ENCODE results near the gene TUNAR. TPM values are rescaled to one million over a fixed set of nuclear protein-coding genes. Genes with fewer than 3 reads are reported as not detected.

TUNAR gene
- total and polyA plus RNA-seq, 9 of the 15 experiments (the other 6 are each of a cell fraction or from before 2014, with no cell fraction given), result not detected

DNA sequence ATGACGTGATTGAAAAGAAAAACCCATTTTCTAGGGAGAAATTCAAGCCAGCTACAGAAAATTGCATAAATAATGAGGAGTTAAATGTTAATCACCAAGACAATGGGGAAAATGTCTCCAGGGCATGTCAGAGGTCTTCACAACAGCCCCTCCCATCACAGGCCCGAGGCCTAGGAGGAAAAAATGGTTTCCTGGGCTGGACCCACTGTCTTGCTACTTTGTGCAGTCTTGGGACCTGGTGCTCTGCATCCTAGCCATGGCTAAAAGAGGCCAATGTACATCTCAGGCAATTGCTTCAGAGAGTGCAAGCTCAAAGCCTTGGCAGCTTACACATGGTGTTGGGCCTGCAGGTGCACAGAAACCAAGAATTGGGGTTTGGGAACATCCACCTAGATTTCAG lies 65.3 kb downstream of the TUNAR start (continued):
- TF ChIP-seq, protein P1, sequence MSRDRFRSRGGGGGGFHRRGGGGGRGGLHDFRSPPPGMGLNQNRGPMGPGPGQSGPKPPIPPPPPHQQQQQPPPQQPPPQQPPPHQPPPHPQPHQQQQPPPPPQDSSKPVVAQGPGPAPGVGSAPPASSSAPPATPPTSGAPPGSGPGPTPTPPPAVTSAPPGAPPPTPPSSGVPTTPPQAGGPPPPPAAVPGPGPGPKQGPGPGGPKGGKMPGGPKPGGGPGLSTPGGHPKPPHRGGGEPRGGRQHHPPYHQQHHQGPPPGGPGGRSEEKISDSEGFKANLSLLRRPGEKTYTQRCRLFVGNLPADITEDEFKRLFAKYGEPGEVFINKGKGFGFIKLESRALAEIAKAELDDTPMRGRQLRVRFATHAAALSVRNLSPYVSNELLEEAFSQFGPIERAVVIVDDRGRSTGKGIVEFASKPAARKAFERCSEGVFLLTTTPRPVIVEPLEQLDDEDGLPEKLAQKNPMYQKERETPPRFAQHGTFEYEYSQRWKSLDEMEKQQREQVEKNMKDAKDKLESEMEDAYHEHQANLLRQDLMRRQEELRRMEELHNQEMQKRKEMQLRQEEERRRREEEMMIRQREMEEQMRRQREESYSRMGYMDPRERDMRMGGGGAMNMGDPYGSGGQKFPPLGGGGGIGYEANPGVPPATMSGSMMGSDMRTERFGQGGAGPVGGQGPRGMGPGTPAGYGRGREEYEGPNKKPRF (IDR thresholded peaks at IDR 0.05; ENCODE audit: low read depth, low read length), result no peak
- TF ChIP-seq, protein P2, sequence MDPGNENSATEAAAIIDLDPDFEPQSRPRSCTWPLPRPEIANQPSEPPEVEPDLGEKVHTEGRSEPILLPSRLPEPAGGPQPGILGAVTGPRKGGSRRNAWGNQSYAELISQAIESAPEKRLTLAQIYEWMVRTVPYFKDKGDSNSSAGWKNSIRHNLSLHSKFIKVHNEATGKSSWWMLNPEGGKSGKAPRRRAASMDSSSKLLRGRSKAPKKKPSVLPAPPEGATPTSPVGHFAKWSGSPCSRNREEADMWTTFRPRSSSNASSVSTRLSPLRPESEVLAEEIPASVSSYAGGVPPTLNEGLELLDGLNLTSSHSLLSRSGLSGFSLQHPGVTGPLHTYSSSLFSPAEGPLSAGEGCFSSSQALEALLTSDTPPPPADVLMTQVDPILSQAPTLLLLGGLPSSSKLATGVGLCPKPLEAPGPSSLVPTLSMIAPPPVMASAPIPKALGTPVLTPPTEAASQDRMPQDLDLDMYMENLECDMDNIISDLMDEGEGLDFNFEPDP (CRISPR knock-in tag; IDR thresholded peaks at IDR 0.05), result no peak
- no peak for TF ChIP-seq MYBL2 (IDR thresholded peaks at IDR 0.05; ENCODE audit: low read depth)
- no peak for TF ChIP-seq MYBL2 (CRISPR knock-in tag; IDR thresholded peaks at IDR 0.05; ENCODE audit: borderline replicate concordance)
- TF ChIP-seq RAD21 (CRISPR knock-in tag; conservative IDR thresholded peaks at IDR 0.05 in 1 of 2, IDR thresholded peaks at IDR 0.05 in 1 of 2), result no peak

DNA sequence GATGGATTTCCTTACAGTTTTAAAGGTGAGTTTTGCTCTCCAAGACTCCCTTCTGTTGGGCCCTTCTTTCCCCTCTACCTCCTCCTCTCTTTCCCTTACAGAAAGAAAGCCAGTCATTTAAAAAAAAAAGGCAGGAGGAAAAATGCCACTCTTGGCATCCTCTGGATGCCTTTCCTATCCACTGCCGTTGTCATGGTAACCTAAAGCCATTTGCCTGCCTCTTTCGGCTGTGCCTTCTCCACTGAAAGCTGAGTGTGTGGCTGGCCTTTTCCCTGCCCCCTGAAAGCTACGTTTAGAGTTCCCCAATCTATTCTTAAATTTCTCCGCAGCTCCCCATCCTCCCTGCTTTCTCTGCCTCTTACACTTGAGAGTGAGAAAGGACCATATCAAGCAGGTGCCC lies 67.1 kb downstream of the TUNAR start:
- in situ Hi-C loops (cut with MboI) (no loop called here), intact Hi-C loops (cut with micrococcal nuclease) (no loop called here)
- no peaks in the 10 kb centered on the region for H3K9me1 ChIP-seq (ENCODE audit: control insufficient read depth, insufficient read depth, low read length)
- WGBS (ENCODE audit: insufficient coverage, low coverage, missing lambda C conversion rate), result 0% methylated on average over 2 of the region's 4 CpGs
- POLR2A ChIA-PET, result interaction anchor here (0.6 kb wide), 1 partner anchor 1007 kb away, joined by 3 read pairs; no protein-coding TSS in a partner anchor
- BruUV-seq (replicated peaks), result no TSS peak
- H3K36me3 ChIP-seq (ENCODE audit: control insufficient read depth, insufficient read depth, low read length), result no peaks in the 10 kb centered on the region
- CTCF ChIA-PET (ENCODE audit: low intra/inter-chr PET ratio), result no interaction called here
- no peak overlapping the region for H3K4me2 ChIP-seq (ENCODE audit: insufficient read depth, low read length)
- H3K9me3 ChIP-seq (replicated peaks; ENCODE audit: control insufficient read depth, insufficient read depth, low read depth, low read length), result no peaks in the 10 kb centered on the region
- no peak for ATAC-seq
- H3K27ac ChIP-seq (ENCODE audit: extremely low read depth, low read depth, low read length), result no peak overlapping the region
- H3K4me1 ChIP-seq (replicated peaks in 1 of 2; ENCODE audit: control insufficient read depth in 2 of 2, insufficient read depth in 2 of 2, low read length in 2 of 2), result no peaks in the 10 kb centered on the region
- H3K4me3 ChIP-seq, result no peak overlapping the region
- no peaks in the 10 kb centered on the region for H3K27me3 ChIP-seq (ENCODE audit: control insufficient read depth in 2 of 2, insufficient read depth in 2 of 2, low read length in 2 of 2)
- H3K9ac ChIP-seq (ENCODE audit: insufficient read depth in 1 of 2, low read depth in 2 of 2, low read length in 2 of 2), result no peak overlapping the region
- FAIRE-seq, result no peak
- no peak overlapping the region for H2AFZ ChIP-seq (ENCODE audit: low read depth, low read length)
- no peak for TF ChIP-seq RBM25 (IDR thresholded peaks at IDR 0.05; ENCODE audit: low read depth, low read length, severe bottlenecking)
- TF ChIP-seq RFX1 (IDR thresholded peaks at IDR 0.05), result peak; percentile 48
- H4K20me1 ChIP-seq (replicated peaks; ENCODE audit: control insufficient read depth, insufficient read depth, low read length), result no peaks in the 10 kb centered on the region
- no peak for DNase-seq (ENCODE audit: extremely low read depth in 1 of 4, low spot score in 3 of 4)
- no peaks in the 10 kb centered on the region for H3K79me2 ChIP-seq (ENCODE audit: control insufficient read depth, insufficient read depth, low read length)
